Testis (tissue), 2 donors: ENCODE results near the gene PLB1.

Experiments used
- POLR2A ChIP-seq: fragments of 450-650 bp; IDR thresholded peaks from one replicate; pipeline ENCODE4 v1.6.1; 2017; ENCODE audit warnings: antibody characterized with exemption, mild to moderate bottlenecking, moderate library complexity
- TF ChIP-seq, protein P1 (sequence below), 3 experiments: fragments of 450-650 bp in 2 of 3; fragments of 200-600 bp in 1 of 3; sonication (generic) in 1 of 3; IDR thresholded peaks; one replicate each; pipeline ENCODE4 v1.5.1; 2016 to 2019; ENCODE audit warnings: antibody characterized with exemption in 3 of 3, mild to moderate bottlenecking in 2 of 3, moderate library complexity in 1 of 3

DNA sequence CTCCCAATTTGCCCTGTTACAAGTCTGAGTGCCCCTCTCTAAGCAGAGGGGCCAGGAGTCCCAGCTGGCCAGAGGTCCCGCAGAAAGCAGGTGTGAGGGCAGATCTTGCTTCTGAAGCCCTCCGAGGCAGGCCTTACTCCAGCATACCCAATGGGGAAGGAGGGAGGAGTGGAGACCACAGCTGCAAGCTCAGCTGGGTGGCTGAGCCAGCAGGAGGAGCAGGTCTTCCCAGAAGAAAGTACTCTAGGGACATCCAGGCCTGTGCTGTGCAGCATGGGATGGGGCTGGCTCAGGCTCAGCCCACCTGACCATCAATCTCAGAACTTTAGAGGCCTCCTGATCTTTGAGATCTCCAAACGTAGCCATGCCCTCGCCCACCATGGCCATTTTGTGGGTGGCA, 31.3 kb downstream of the PLB1 start:
- TF ChIP-seq, protein P1, sequence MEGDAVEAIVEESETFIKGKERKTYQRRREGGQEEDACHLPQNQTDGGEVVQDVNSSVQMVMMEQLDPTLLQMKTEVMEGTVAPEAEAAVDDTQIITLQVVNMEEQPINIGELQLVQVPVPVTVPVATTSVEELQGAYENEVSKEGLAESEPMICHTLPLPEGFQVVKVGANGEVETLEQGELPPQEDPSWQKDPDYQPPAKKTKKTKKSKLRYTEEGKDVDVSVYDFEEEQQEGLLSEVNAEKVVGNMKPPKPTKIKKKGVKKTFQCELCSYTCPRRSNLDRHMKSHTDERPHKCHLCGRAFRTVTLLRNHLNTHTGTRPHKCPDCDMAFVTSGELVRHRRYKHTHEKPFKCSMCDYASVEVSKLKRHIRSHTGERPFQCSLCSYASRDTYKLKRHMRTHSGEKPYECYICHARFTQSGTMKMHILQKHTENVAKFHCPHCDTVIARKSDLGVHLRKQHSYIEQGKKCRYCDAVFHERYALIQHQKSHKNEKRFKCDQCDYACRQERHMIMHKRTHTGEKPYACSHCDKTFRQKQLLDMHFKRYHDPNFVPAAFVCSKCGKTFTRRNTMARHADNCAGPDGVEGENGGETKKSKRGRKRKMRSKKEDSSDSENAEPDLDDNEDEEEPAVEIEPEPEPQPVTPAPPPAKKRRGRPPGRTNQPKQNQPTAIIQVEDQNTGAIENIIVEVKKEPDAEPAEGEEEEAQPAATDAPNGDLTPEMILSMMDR (IDR thresholded peaks at IDR 0.05), result no peak
- TF ChIP-seq POLR2A, result no peak
